Osteocyte (in vitro differentiated cells): ENCODE results near the gene ACP2. TPM values are rescaled to one million over a fixed set of nuclear protein-coding genes. Genes with fewer than 3 reads are reported as not detected.

ENCODE experiments used
- DNase-seq: peaks from one replicate; pipeline ENCODE4 v3.0.0; 2021; ENCODE audit warnings: mixed read lengths; ENCODE audit not compliant: unreplicated experiment; ENCODE audit errors: extremely low spot score
- H3K27ac Mint-ChIP-seq: one replicate; pipeline ENCODE4 v1.8.0; 2021; ENCODE audit warnings: mild to moderate bottlenecking, mixed read lengths; ENCODE audit not compliant: unreplicated experiment
- H3K27me3 Mint-ChIP-seq: one replicate; pipeline ENCODE4 v1.8.0; 2021; ENCODE audit warnings: mixed read lengths; ENCODE audit not compliant: unreplicated experiment
- H3K36me3 Mint-ChIP-seq: one replicate; pipeline ENCODE4 v1.8.0; 2021; ENCODE audit warnings: mixed read lengths; ENCODE audit not compliant: unreplicated experiment
- H3K4me1 Mint-ChIP-seq: one replicate; pipeline ENCODE4 v1.8.0; 2021; ENCODE audit warnings: mixed read lengths; ENCODE audit not compliant: unreplicated experiment
- H3K4me3 Mint-ChIP-seq: one replicate; pipeline ENCODE4 v1.8.0; 2021; ENCODE audit warnings: mild to moderate bottlenecking, moderate library complexity, mixed read lengths; ENCODE audit not compliant: unreplicated experiment
- H3K9me3 Mint-ChIP-seq: one replicate; pipeline ENCODE4 v1.8.0; 2021; ENCODE audit warnings: mixed read lengths; ENCODE audit not compliant: unreplicated experiment
- CTCF ChIP-seq: fragments of 200-600 bp; sonication (generic); IDR thresholded peaks from 2 replicates; pipeline ENCODE4 v1.5.0; 2021; ENCODE audit warnings: antibody characterized with exemption, mild to moderate bottlenecking, moderate library complexity
- total RNA-seq: library from RNA; stranded (reverse); gene quantifications from 2 replicates; pipeline ENCODE4 v1.2.1, GENCODE V29; 2021

ACP2 gene
- total RNA-seq, 1 donor from 2014 or later: 55.7 TPM

GRCh38 chr11:47229161-47229560, 19.5 kb downstream of the ACP2 start:
- H3K27ac Mint-ChIP-seq: no peak overlapping the region
- peaks cover 25% of the 10 kb centered on the region for H3K4me1 Mint-ChIP-seq
- H3K27me3 Mint-ChIP-seq: no peaks in the 10 kb centered on the region
- DNase-seq: no peak
- no peak for TF ChIP-seq CTCF
- H3K36me3 Mint-ChIP-seq: peaks cover 17% of the 10 kb centered on the region
- H3K9me3 Mint-ChIP-seq: no peaks in the 10 kb centered on the region
- no peak overlapping the region for H3K4me3 Mint-ChIP-seq

- Mint-ChIP-seq H3K4me1 (peaks cover 47% of the 10 kb centered on the region), H3K27me3 (no peaks in the 10 kb centered on the region), H3K36me3 (peaks cover 17% of the 10 kb centered on the region), H3K4me3 (no peak overlapping the region), H3K9me3 (no peaks in the 10 kb centered on the region), H3K27ac (peak overlapping the region; percentile 52)
- no peak for TF ChIP-seq CTCF
- DNase-seq: no peak
Observed at GRCh38 chr11:47225552-47226400, 22.8 kb downstream of the ACP2 start.

GRCh38 chr11:47222696-47223095, 25.9 kb downstream of the ACP2 start:
- no peak for TF ChIP-seq CTCF
- Mint-ChIP-seq H3K27ac (peak overlapping the region; percentile 84), H3K4me3 (peak overlapping the region; percentile 29), H3K9me3 (no peaks in the 10 kb centered on the region), H3K36me3 (peaks cover 15% of the 10 kb centered on the region), H3K4me1 (peaks cover 70% of the 10 kb centered on the region), H3K27me3 (no peaks in the 10 kb centered on the region)
- no peak for DNase-seq

GRCh38 chr11:47220401-47220821, 28.2 kb downstream of the ACP2 start:
- no peaks in the 10 kb centered on the region for H3K9me3 Mint-ChIP-seq
- H3K27ac Mint-ChIP-seq: peak overlapping the region; percentile 76

More at GRCh38 chr11:47220401-47220821, 28.2 kb downstream of the ACP2 start:
- Mint-ChIP-seq H3K27me3 (no peaks in the 10 kb centered on the region), H3K36me3 (peaks cover 10% of the 10 kb centered on the region), H3K4me1 (peaks cover 80% of the 10 kb centered on the region), H3K4me3 (peak overlapping the region; percentile 16)
- TF ChIP-seq CTCF: no peak
- DNase-seq: no peak
